Osteoblast (primary cell): ENCODE measurements around the gene PLXNB2. TPM values are rescaled to one million over a fixed set of nuclear protein-coding genes. Genes with fewer than 3 reads are reported as not detected.
A peak's percentile ranks its signal among the peaks of the same experiment; 100 is the strongest.

Experiments used
- DNase-seq: peaks from one replicate; pipeline ENCODE4 v3.0.0; 2011; ENCODE audit warnings: low spot score, mixed read lengths; ENCODE audit not compliant: insufficient read length; ENCODE audit errors: missing footprints
- H2AFZ ChIP-seq: 2 replicates; pipeline ENCODE4 v1.6.0; 2011; ENCODE audit warnings: mild to moderate bottlenecking, low read length
- H3K27ac ChIP-seq: 2 replicates; pipeline ENCODE4 v1.5.1; 2011; ENCODE audit warnings: mild to moderate bottlenecking, low read depth, low read length, moderate library complexity
- H3K27me3 ChIP-seq: 2 replicates; pipeline ENCODE4 v1.6.0; 2012; ENCODE audit warnings: mild to moderate bottlenecking, control low read depth, inconsistent platforms, low read length, moderate library complexity; ENCODE audit not compliant: insufficient read depth
- H3K36me3 ChIP-seq: 2 replicates; pipeline ENCODE4 v1.5.1; 2011; ENCODE audit warnings: mild to moderate bottlenecking, low read length, control low read depth, moderate library complexity; ENCODE audit not compliant: insufficient read depth
- H3K4me1 ChIP-seq: 2 replicates; pipeline ENCODE4 v1.5.1; 2011; ENCODE audit warnings: mild to moderate bottlenecking, low read length, control low read depth, moderate library complexity; ENCODE audit not compliant: insufficient read depth
- H3K4me2 ChIP-seq: 2 replicates; pipeline ENCODE4 v1.6.0; 2011; ENCODE audit warnings: mild to moderate bottlenecking, low read length; ENCODE audit not compliant: insufficient read depth
- H3K4me3 ChIP-seq: fragments of 200-600 bp; sonication (generic); 3 replicates; pipeline ENCODE4 v1.5.1; 2012; ENCODE audit warnings: mild to moderate bottlenecking, low read length, inconsistent platforms; ENCODE audit not compliant: insufficient read depth
- H3K79me2 ChIP-seq: 2 replicates; pipeline ENCODE4 v1.6.0; 2012; ENCODE audit warnings: mild to moderate bottlenecking, low read length, control low read depth, inconsistent platforms; ENCODE audit not compliant: insufficient read depth
- H3K9me3 ChIP-seq: 2 replicates; pipeline ENCODE4 v1.5.1; 2011; ENCODE audit warnings: low read depth, low read length, control low read depth
- H4K20me1 ChIP-seq: 2 replicates; pipeline ENCODE4 v1.6.0; 2012; ENCODE audit warnings: mild to moderate bottlenecking, low read length, control low read depth; ENCODE audit not compliant: insufficient read depth
- total RNA-seq: library from RNA; depleted of rRNA; stranded (reverse); fragments of >200 nt; gene quantifications from 2 replicates; pipeline ENCODE4 v1.2.3, GENCODE V29; 2012
- TF ChIP-seq, protein P1 (sequence below): IDR thresholded peaks from 2 replicates; pipeline ENCODE4 v1.5.1; 2011; ENCODE audit warnings: mild to moderate bottlenecking, low read depth, low read length, moderate library complexity; ENCODE audit errors: extremely low read depth

PLXNB2 gene
- total RNA-seq, 1 donor = 209 TPM

DNA sequence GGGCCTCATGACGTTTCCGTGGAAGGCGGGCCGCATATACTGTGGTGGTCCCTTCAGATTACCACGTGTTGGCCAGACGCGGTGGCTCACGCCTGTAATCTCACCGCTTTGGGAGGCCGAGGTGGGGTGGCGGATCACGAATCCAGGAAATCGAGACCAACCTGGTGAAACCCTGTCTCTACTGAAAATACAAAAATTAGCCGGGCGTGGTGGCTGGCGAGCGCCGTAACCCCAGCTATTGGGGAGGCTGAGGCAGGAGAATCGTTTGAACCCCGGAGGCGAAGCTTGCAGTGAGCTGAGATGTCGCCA is 20.2 kb upstream of the PLXNB2 start:
- H3K27me3 ChIP-seq = no peaks in the 10 kb centered on the region
- H3K36me3 ChIP-seq = no peaks in the 10 kb centered on the region
- DNase-seq = no peak
- H4K20me1 ChIP-seq = peaks cover 13% of the 10 kb centered on the region
- TF ChIP-seq, protein P1, sequence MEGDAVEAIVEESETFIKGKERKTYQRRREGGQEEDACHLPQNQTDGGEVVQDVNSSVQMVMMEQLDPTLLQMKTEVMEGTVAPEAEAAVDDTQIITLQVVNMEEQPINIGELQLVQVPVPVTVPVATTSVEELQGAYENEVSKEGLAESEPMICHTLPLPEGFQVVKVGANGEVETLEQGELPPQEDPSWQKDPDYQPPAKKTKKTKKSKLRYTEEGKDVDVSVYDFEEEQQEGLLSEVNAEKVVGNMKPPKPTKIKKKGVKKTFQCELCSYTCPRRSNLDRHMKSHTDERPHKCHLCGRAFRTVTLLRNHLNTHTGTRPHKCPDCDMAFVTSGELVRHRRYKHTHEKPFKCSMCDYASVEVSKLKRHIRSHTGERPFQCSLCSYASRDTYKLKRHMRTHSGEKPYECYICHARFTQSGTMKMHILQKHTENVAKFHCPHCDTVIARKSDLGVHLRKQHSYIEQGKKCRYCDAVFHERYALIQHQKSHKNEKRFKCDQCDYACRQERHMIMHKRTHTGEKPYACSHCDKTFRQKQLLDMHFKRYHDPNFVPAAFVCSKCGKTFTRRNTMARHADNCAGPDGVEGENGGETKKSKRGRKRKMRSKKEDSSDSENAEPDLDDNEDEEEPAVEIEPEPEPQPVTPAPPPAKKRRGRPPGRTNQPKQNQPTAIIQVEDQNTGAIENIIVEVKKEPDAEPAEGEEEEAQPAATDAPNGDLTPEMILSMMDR = no peak
- H3K79me2 ChIP-seq = peaks cover 15% of the 10 kb centered on the region
- H2AFZ ChIP-seq = peak overlapping the region; percentile 93
- peak overlapping the region; percentile 83 for H3K4me3 ChIP-seq
- H3K9me3 ChIP-seq = no peaks in the 10 kb centered on the region
- peaks cover 26% of the 10 kb centered on the region for H3K4me1 ChIP-seq
- peak overlapping the region; percentile 83 for H3K27ac ChIP-seq
- peak overlapping the region; percentile 92 for H3K4me2 ChIP-seq

DNA sequence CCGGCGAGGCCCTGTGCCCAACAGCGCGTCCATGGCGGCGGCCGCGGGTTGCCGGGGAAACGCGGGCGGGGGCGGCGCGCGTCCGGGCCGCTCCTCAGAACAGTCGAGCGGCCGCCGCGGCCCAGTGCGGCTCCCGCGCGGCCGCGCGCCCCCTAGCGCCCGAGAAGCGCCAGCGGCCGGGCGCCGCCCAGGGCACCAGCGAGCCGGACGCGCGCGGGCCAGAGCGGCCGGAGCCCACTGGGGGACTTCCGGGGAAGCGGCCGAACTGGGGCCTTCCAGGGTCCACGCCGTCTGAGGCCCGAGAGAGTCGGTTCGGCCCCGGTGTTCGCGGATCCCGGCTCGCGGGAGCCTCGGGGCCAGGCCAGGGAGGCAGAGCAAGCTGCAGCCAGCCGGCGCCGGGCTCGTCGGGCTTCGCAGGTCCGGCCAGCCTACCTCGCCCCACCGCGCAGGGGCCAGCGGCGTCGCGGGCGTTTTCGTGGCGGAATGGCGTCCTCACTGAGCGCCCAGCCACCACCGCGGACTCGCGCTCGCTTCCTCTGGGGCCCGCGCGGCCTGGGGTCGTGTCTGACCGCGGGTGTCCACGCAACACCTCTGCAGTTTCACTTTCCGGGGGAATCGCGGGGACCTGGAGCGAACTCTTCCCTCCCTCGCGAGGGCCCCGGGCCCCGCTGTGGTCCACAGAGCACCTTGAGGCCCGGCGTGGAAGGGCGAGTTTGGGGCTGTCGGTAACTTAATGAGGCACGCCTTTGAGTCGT is 19.7 kb upstream of the PLXNB2 start, which contains the start of gene DENND6B:
TSS of gene DENND6B (minus strand) at position 57 of the 755 bp plus-strand sequence. CDS start at position 33, 24 bp downstream.
- Histone ChIP-seq H3K79me2 (peaks cover 15% of the 10 kb centered on the region), H3K27me3 (no peaks in the 10 kb centered on the region), H3K9me3 (no peaks in the 10 kb centered on the region), H3K4me2 (peak within 1 kb of the TSS; percentile 92), H2AFZ (peak within 1 kb of the TSS; percentile 93), H3K36me3 (no peaks in the 10 kb centered on the region), H3K4me1 (peaks cover 26% of the 10 kb centered on the region), H4K20me1 (peaks cover 13% of the 10 kb centered on the region), H3K4me3 (peak within 1 kb of the TSS; percentile 83), H3K27ac (peak within 1 kb of the TSS; percentile 83)
- peak; percentile 99 for DNase-seq
- TF ChIP-seq, protein P1 = peak; percentile 23

DNA sequence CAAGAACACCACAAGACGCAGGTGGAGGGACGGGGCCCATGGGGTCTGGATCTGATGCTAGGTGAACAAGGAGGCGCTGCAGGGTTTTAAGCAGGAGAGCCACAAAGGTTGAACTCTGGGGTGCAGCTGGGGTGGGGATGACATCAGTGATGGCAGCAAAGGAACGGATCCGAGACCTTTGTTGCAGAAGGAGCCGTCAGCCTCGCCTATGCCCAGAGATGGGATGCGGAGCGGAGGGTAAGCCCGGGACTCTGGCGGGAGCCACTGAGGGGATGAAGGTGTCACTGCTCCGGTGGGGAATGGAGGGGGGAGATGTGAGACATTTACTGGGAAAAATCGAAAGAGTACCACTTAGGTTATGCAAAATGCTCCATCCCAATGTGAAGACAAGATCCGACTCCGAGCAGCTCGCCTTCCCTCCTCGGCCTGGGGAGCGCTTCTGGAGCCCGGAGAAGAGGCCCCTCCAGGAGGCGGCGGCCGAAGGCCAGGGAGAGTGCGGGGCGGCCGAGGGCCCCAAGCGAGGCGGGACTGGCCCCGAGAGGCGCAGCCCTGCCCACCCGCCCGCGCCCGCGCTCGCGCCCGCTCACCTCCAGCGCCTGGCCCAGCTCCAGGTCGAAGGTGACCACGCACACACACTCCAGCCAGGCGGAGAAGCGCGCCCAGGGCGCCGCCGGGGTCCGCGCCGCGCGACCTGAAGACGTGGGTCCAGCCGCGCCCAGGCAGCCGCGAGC is 18.9 kb upstream of the PLXNB2 start:
- peak overlapping the region; percentile 91 for H3K4me2 ChIP-seq
- peaks cover 13% of the 10 kb centered on the region for H4K20me1 ChIP-seq
- H3K36me3 ChIP-seq = no peaks in the 10 kb centered on the region
- H3K27me3 ChIP-seq = no peaks in the 10 kb centered on the region
- H3K4me3 ChIP-seq = peak overlapping the region; percentile 83
- peaks cover 22% of the 10 kb centered on the region for H3K4me1 ChIP-seq
- H2AFZ ChIP-seq = peak overlapping the region; percentile 59
- DNase-seq = peak; percentile 85
- peaks cover 15% of the 10 kb centered on the region for H3K79me2 ChIP-seq
- H3K9me3 ChIP-seq = no peaks in the 10 kb centered on the region
- TF ChIP-seq, protein P1 = no peak
- H3K27ac ChIP-seq = no peak overlapping the region
